PFSK-1 (cell line): Measurements from ENCODE around the gene CP.

Experiments
- REST ChIP-seq, 2 experiments: IDR thresholded peaks; 2 replicates each; pipeline versions ENCODE4 v1.6.1 to v1.8.0; 2011 to 2012; ENCODE audit warnings: low read depth in 2 of 2, low read length in 2 of 2, control low read depth in 1 of 2, inconsistent platforms in 1 of 2, mild to moderate bottlenecking in 1 of 2, moderate library complexity in 1 of 2; ENCODE audit not compliant: insufficient read depth in 1 of 2
- TAF1 ChIP-seq: IDR thresholded peaks from 2 replicates; pipeline ENCODE4 v1.6.1; 2012; ENCODE audit warnings: low read length, control low read depth, borderline replicate concordance; ENCODE audit not compliant: insufficient read depth

- TF ChIP-seq REST (IDR thresholded peaks at IDR 0.05; ENCODE audit: insufficient read depth in 1 of 2, low read depth in 2 of 2, low read length in 2 of 2) (no peak), TAF1 (no peak)
These were observed 24.3 kb upstream of the CP start for GRCh38 chr3:149245738-149246451.
